Kidney (tissue), 14 donors: Measurements from ENCODE around the gene ORAI2. TPM values are rescaled to one million over a fixed set of nuclear protein-coding genes. Genes with fewer than 3 reads are reported as not detected.

Experiments
- DNase-seq, 5 donors: peaks; one replicate each; pipeline ENCODE4 v3.0.0-alpha.2; 2013 to 2020
- FAIRE-seq: peaks from 2 replicates; lab custom pipeline; 2012; peaks lifted over from hg19 to GRCh38; lab: Jason Lieb, UNC
- H3K27ac ChIP-seq, 2 donors: one replicate each; pipeline ENCODE4 v1.7.0; 2013; ENCODE audit warnings: low read depth in 2 of 2, low read length in 2 of 2, inconsistent platforms in 1 of 2
- H3K27me3 ChIP-seq: one replicate; pipeline ENCODE4 v1.7.1; 2013; ENCODE audit warnings: low read length, inconsistent platforms; ENCODE audit not compliant: control insufficient read depth, insufficient read depth
- H3K36me3 ChIP-seq, 3 donors: one replicate each; pipeline versions ENCODE4 v1.7.0 to v1.7.1; 2013; ENCODE audit warnings: low read length in 3 of 3, control low read depth in 1 of 3, inconsistent platforms in 1 of 3; ENCODE audit not compliant: insufficient read depth in 3 of 3, control insufficient read depth in 2 of 3
- H3K4me1 ChIP-seq, 3 donors: one replicate each; pipeline versions ENCODE4 v1.7.0 to v1.7.1; 2013; ENCODE audit warnings: low read length in 3 of 3, inconsistent platforms in 1 of 3, low read depth in 1 of 3; ENCODE audit not compliant: control insufficient read depth in 2 of 3, insufficient read depth in 2 of 3
- H3K4me3 ChIP-seq, 3 donors: one replicate each; pipeline versions ENCODE4 v1.7.0 to v1.8.1; 2013; ENCODE audit warnings: low read length in 3 of 3, control low read depth in 1 of 3, inconsistent platforms in 1 of 3
- H3K9ac ChIP-seq, 3 donors: one replicate each; pipeline versions ENCODE4 v1.7.0 to v1.7.1; 2013; ENCODE audit warnings: low read length in 3 of 3, control low read depth in 1 of 3, inconsistent platforms in 1 of 3
- H3K9me3 ChIP-seq, 3 donors: one replicate each; pipeline versions ENCODE4 v1.7.0 to v1.7.1; 2013; ENCODE audit warnings: low read length in 3 of 3, control low read depth in 1 of 3, inconsistent platforms in 1 of 3; ENCODE audit not compliant: control insufficient read depth in 2 of 3, insufficient read depth in 1 of 3
- intact Hi-C: fragments of 100-400 bp; cut with DNase I; formaldehyde crosslinking; loops from one replicate; pipeline ENCODE4 v1.11.1; 2022
- polyA plus RNA-seq: library from polyadenylated mRNA; stranded (reverse); fragments of 350-450 nt; fragmentation: Illumina TruSeq; extraction: RNeasy Lipid Tissue Mini Kit (QIAGEN cat#74804); gene quantifications from one replicate; pipeline ENCODE4 v1.2.3, GENCODE V29; 2014; ENCODE audit warnings: low read depth, low replicate concordance; ENCODE audit not compliant: insufficient read depth
- total RNA-seq: library from RNA; stranded (reverse); fragmentation: NEBNext Ultra II Directional; extraction: Animal tissue kit (Norgen Biotek cat#: 25700); gene quantifications from one replicate; pipeline ENCODE4 v1.2.1, GENCODE V29; 2021
- TF ChIP-seq, protein P1 (sequence below): IDR thresholded peaks from 3 replicates; pipeline ENCODE4 v1.5.1; 2012; ENCODE audit warnings: mild to moderate bottlenecking, moderate library complexity, borderline replicate concordance; ENCODE audit not compliant: insufficient read depth; ENCODE audit errors: extremely low read depth
- donor health status: control.
- donor health status: control.
- donor health status: control.
- donor health status: control.
- donor health status: control.
- donor health status: DM: yes; HTN: yes; CAD: no.
- donor health status: Normal renal cell carcinoma (clear cell type).

ORAI2 gene
- total and polyA plus RNA-seq, 2 donors from 2014 or later: 13.8 to 45.6 TPM

DNA sequence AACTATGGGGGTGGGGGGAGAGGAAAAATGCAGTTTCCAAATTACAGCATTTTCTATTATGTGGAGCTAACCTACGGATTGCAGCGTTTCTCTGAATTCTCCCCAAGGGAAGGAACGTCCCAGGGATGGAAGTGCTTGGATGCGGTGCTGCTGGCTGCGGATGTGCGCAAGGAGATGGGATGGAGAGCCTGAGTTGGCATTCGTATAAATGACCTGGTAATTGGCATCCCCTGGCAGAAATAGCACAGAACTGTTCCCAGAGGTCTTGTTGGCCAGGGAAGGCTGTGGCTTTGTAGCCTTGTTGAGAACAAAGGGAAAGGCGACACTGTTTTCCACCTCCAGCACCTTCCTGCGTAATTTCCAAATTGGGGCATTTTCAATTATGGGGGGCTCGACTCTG is 2.7 kb downstream of the ORAI2 start:
- H3K4me3 ChIP-seq: no peak overlapping the region
- H3K27ac ChIP-seq: no peak overlapping the region
- intact Hi-C loops: no loop called here
- H3K27me3 ChIP-seq: no peaks in the 10 kb centered on the region
- FAIRE-seq (no peak), DNase-seq (no peak)
- TF ChIP-seq, protein P1, sequence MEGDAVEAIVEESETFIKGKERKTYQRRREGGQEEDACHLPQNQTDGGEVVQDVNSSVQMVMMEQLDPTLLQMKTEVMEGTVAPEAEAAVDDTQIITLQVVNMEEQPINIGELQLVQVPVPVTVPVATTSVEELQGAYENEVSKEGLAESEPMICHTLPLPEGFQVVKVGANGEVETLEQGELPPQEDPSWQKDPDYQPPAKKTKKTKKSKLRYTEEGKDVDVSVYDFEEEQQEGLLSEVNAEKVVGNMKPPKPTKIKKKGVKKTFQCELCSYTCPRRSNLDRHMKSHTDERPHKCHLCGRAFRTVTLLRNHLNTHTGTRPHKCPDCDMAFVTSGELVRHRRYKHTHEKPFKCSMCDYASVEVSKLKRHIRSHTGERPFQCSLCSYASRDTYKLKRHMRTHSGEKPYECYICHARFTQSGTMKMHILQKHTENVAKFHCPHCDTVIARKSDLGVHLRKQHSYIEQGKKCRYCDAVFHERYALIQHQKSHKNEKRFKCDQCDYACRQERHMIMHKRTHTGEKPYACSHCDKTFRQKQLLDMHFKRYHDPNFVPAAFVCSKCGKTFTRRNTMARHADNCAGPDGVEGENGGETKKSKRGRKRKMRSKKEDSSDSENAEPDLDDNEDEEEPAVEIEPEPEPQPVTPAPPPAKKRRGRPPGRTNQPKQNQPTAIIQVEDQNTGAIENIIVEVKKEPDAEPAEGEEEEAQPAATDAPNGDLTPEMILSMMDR: no peak
- no peaks in the 10 kb centered on the region for H3K36me3 ChIP-seq
- no peak overlapping the region for H3K9ac ChIP-seq
- peaks cover 0 to 14% (median 7%) of the 10 kb centered on the region in 3 donors for H3K4me1 ChIP-seq
- H3K9me3 ChIP-seq: no peaks in the 10 kb centered on the region

DNA sequence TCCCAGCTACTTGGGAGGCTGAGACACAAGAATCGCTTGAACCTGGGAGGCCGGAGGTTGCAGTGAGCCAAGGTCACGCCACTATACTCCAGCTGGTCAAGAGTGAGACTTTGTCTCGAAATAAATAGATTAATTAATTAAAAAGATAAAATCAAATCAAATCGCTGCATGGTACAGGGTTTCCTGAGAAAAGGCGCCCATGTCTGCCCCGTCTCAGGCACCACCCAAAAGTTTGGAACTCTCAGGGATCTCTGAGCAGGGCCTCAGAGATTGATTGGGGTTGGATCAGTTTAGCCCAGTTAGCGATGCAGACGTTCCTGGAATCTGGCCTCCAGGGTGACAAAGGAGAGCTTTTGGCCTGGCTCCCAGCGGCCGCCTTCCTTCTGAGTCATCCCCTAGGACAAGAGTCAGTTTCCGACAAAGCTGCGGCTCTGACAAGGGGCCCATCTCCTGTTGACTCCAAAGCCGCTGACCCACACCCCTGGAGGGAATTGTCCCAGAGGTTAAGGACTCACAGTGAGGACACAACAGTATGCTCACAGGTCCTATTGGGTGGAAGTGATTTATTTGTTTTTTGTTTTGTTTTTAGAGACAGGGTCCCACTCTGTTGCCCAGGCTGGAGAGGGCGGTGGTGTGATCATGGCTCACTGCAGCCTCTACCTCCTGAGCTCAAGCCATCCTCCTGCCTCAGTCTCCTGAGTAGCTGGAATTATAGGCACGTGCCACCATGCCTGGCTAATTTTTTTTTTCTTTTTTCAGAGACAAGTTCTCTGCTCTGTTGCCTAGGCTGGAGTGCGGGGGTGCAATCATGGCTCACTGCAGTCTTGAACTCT is 6.8 kb downstream of the ORAI2 start:
- H3K27me3 ChIP-seq: no peaks in the 10 kb centered on the region
- TF ChIP-seq, protein P1: no peak
- no peak overlapping the region for H3K9ac ChIP-seq
- no peak overlapping the region for H3K27ac ChIP-seq
- H3K36me3 ChIP-seq: peaks cover 0 to 4% (median 0%) of the 10 kb centered on the region in 3 donors
- FAIRE-seq (no peak), DNase-seq (no peak)
- H3K4me1 ChIP-seq: no peaks in the 10 kb centered on the region
- H3K4me3 ChIP-seq: no peak overlapping the region
- H3K9me3 ChIP-seq: no peaks in the 10 kb centered on the region
- intact Hi-C loops: no loop called here

DNA sequence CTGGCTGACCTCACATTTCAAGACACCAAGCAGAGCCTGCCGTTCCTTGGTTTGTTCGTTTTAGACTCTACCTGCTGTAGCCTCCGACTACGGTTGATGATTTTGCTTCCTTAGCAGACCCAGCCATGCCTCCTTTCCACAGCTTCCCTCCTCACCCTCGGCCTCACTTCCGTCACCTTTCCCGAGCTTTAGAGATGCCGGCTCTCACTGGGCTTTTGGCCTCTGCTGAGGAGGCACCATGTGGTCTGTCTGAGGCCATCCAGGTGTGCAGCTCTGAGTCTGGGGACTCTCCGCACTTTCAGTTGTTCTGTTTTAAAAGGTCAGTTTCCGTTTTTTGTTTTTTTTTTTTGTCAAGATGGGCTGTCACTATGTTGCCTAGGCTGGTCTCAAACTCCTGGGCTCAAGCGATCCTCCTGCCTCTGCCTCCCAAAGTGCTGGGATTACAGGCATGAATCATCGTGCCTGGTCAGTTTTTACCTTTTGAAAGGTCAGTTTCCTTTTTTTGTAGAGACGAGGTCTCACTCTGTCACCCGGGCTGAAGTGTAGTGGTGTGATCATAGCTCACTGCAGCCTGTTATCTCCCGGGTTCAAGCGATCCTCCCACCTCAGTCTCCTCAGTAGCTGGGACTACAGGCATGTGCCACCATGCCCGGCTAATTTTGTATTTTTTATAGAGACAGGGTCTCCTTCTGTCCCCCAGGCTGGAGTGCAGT is 11.7 kb downstream of the ORAI2 start:
- Histone ChIP-seq H3K27me3 (no peaks in the 10 kb centered on the region), H3K4me3 (no peak overlapping the region), H3K36me3 (peaks cover 0 to 11% (median 0%) of the 10 kb centered on the region in 3 donors), H3K27ac (no peak overlapping the region), H3K9me3 (no peaks in the 10 kb centered on the region), H3K9ac (no peak overlapping the region), H3K4me1 (no peaks in the 10 kb centered on the region)
- FAIRE-seq: no peak
- no peak for DNase-seq
- TF ChIP-seq, protein P1: no peak
- intact Hi-C loops: no loop called here
